Neural progenitor cell (in vitro differentiated cells): ENCODE data around the gene AGBL4. TPM values are rescaled to one million over a fixed set of nuclear protein-coding genes. Genes with fewer than 3 reads are reported as not detected.

Experiments used
- DNase-seq: peaks from one replicate; pipeline ENCODE4 v3.0.0-alpha.2; 2016; ENCODE audit warnings: low spot score
- H2AFZ ChIP-seq: fragments of 200-600 bp; sonication (generic); replicated peaks from 2 replicates; pipeline ENCODE4 v1.6.1; 2016; ENCODE audit warnings: antibody characterized with exemption
- H3F3A ChIP-seq: fragments of 200-600 bp; sonication (generic); 2 replicates; pipeline ENCODE4 v1.6.1; 2016; ENCODE audit warnings: antibody characterized with exemption, low read depth
- H3K27ac ChIP-seq: fragments of 200-600 bp; sonication (generic); 2 replicates; pipeline ENCODE4 v1.5.1; 2016; ENCODE audit warnings: mild to moderate bottlenecking
- H3K27me3 ChIP-seq: fragments of 200-600 bp; sonication (generic); 2 replicates; pipeline ENCODE4 v1.6.1; 2016; ENCODE audit warnings: mild to moderate bottlenecking, moderate library complexity
- H3K36me3 ChIP-seq: fragments of 200-600 bp; sonication (generic); 2 replicates; pipeline ENCODE4 v1.5.1; 2016
- H3K4me1 ChIP-seq: fragments of 200-600 bp; sonication (generic); 2 replicates; pipeline ENCODE4 v1.6.1; 2016; ENCODE audit warnings: mixed run types
- H3K4me2 ChIP-seq: fragments of 200-600 bp; sonication (generic); 2 replicates; pipeline ENCODE4 v1.6.1; 2016
- H3K4me3 ChIP-seq: fragments of 200-600 bp; sonication (generic); 2 replicates; pipeline ENCODE4 v1.5.1; 2016
- H3K79me2 ChIP-seq: fragments of 200-600 bp; sonication (generic); 2 replicates; pipeline ENCODE4 v1.6.1; 2016; ENCODE audit warnings: low read depth
- H3K9ac ChIP-seq: fragments of 200-600 bp; sonication (generic); 2 replicates; pipeline ENCODE4 v1.6.1; 2016
- H3K9me3 ChIP-seq: fragments of 200-600 bp; sonication (generic); 2 replicates; pipeline ENCODE4 v1.5.1; 2016; ENCODE audit warnings: low read depth
- H4K20me1 ChIP-seq: fragments of 200-600 bp; sonication (generic); 2 replicates; pipeline ENCODE4 v1.6.1; 2016; ENCODE audit warnings: low read depth
- H3K27ac Mint-ChIP-seq: 3 replicates; pipeline ENCODE4 v1.8.0; 2021; ENCODE audit warnings: mixed read lengths
- H3K27me3 Mint-ChIP-seq: 2 replicates; pipeline ENCODE4 v1.8.0; 2022; ENCODE audit warnings: low read depth, mild to moderate bottlenecking, inconsistent platforms, moderate library complexity, mixed read lengths; ENCODE audit not compliant: insufficient read depth
- H3K36me3 Mint-ChIP-seq: 3 replicates; pipeline ENCODE4 v1.8.0; 2021; ENCODE audit warnings: mixed read lengths
- H3K4me1 Mint-ChIP-seq: 3 replicates; pipeline ENCODE4 v1.8.0; 2021; ENCODE audit warnings: mixed read lengths
- H3K4me3 Mint-ChIP-seq: 3 replicates; pipeline ENCODE4 v1.8.0; 2021; ENCODE audit warnings: mild to moderate bottlenecking, moderate library complexity, mixed read lengths
- H3K9me3 Mint-ChIP-seq: 3 replicates; pipeline ENCODE4 v1.8.0; 2020; ENCODE audit warnings: mixed read lengths
- CTCF ChIP-seq: fragments of 200-600 bp; sonication (generic); IDR thresholded peaks from 2 replicates; pipeline ENCODE4 v1.5.1; 2017; ENCODE audit warnings: antibody characterized with exemption, mild to moderate bottlenecking
- EZH2 ChIP-seq: fragments of 200-600 bp; sonication (generic); IDR thresholded peaks from 2 replicates; pipeline ENCODE4 v1.6.1; 2017; ENCODE audit warnings: antibody characterized with exemption, mild to moderate bottlenecking, moderate library complexity
- EZH2phosphoT487 ChIP-seq: fragments of 200-600 bp; sonication (generic); IDR thresholded peaks from 2 replicates; pipeline ENCODE4 v1.6.1; 2017; ENCODE audit warnings: antibody characterized with exemption
- total RNA-seq: library from RNA; depleted of rRNA; stranded (reverse); fragments of >200 nt; gene quantifications from 2 replicates; pipeline ENCODE4 v1.2.3, GENCODE V29; 2015; ENCODE audit warnings: low replicate concordance

Gene AGBL4
- total RNA-seq, 1 donor from 2014 or later, result 1.5 TPM

- H3K9ac ChIP-seq, result no peak overlapping the region
- no peaks in the 10 kb centered on the region for H3K36me3 ChIP-seq
- no peaks in the 10 kb centered on the region for H4K20me1 ChIP-seq
- no peak overlapping the region for H3K4me2 ChIP-seq
- H3K27ac Mint-ChIP-seq, result no peak overlapping the region
- H3K4me1 ChIP-seq, result no peaks in the 10 kb centered on the region
- no peaks in the 10 kb centered on the region for H3F3A ChIP-seq
- no peaks in the 10 kb centered on the region for H3K4me1 Mint-ChIP-seq
- DNase-seq, result no peak
- no peaks in the 10 kb centered on the region for H3K79me2 ChIP-seq
- H2AFZ ChIP-seq, result no peak overlapping the region
- H3K9me3 Mint-ChIP-seq, result no peaks in the 10 kb centered on the region
- H3K27me3 Mint-ChIP-seq, result peaks cover 2% of the 10 kb centered on the region
- TF ChIP-seq EZH2 (no peak), EZH2phosphoT487 (no peak), CTCF (no peak)
- no peaks in the 10 kb centered on the region for H3K36me3 Mint-ChIP-seq
- H3K9me3 ChIP-seq, result no peaks in the 10 kb centered on the region
- no peak overlapping the region for H3K27ac ChIP-seq
- H3K27me3 ChIP-seq, result no peaks in the 10 kb centered on the region
- H3K4me3 Mint-ChIP-seq, result no peak overlapping the region
- no peak overlapping the region for H3K4me3 ChIP-seq
These were observed 1100.6 kb downstream of the AGBL4 start for GRCh38 chr1:48923116-48923515.

GRCh38 chr1:48920851-48921250 lies 1102.9 kb downstream of the AGBL4 start:
- TF ChIP-seq EZH2, result no peak
- TF ChIP-seq CTCF, result no peak
- TF ChIP-seq EZH2phosphoT487, result no peak
- peaks cover 11% of the 10 kb centered on the region for H3K4me1 Mint-ChIP-seq
- Histone ChIP-seq H3K79me2 (no peaks in the 10 kb centered on the region), H3K36me3 (no peaks in the 10 kb centered on the region), H3K9me3 (no peaks in the 10 kb centered on the region), H3K27ac (no peak overlapping the region), H3K4me2 (no peak overlapping the region), H3K9ac (no peak overlapping the region), H3K4me1 (no peaks in the 10 kb centered on the region), H3F3A (no peaks in the 10 kb centered on the region), H4K20me1 (no peaks in the 10 kb centered on the region), H3K4me3 (no peak overlapping the region), H3K27me3 (no peaks in the 10 kb centered on the region), H2AFZ (no peak overlapping the region)
- no peak for DNase-seq
- H3K4me3 Mint-ChIP-seq, result no peak overlapping the region
- no peak overlapping the region for H3K27ac Mint-ChIP-seq
- H3K27me3 Mint-ChIP-seq, result no peaks in the 10 kb centered on the region
- no peaks in the 10 kb centered on the region for H3K9me3 Mint-ChIP-seq
- no peaks in the 10 kb centered on the region for H3K36me3 Mint-ChIP-seq

- peaks cover 11% of the 10 kb centered on the region for H3K4me1 Mint-ChIP-seq
- Histone ChIP-seq H3K36me3 (no peaks in the 10 kb centered on the region), H3K79me2 (no peaks in the 10 kb centered on the region), H3K27me3 (no peaks in the 10 kb centered on the region), H3K4me3 (no peak overlapping the region), H3K9ac (no peak overlapping the region), H4K20me1 (no peaks in the 10 kb centered on the region), H3K4me1 (no peaks in the 10 kb centered on the region), H3F3A (no peaks in the 10 kb centered on the region), H2AFZ (no peak overlapping the region), H3K4me2 (no peak overlapping the region), H3K9me3 (no peaks in the 10 kb centered on the region), H3K27ac (no peak overlapping the region)
- no peak for DNase-seq
- no peaks in the 10 kb centered on the region for H3K27me3 Mint-ChIP-seq
- no peaks in the 10 kb centered on the region for H3K36me3 Mint-ChIP-seq
- H3K4me3 Mint-ChIP-seq, result no peak overlapping the region
- no peak for TF ChIP-seq CTCF
- no peak for TF ChIP-seq EZH2phosphoT487
- TF ChIP-seq EZH2, result no peak
- no peak overlapping the region for H3K27ac Mint-ChIP-seq
- H3K9me3 Mint-ChIP-seq, result no peaks in the 10 kb centered on the region
These were observed 1105.7 kb downstream of the AGBL4 start for GRCh38 chr1:48917901-48918603.
